Effector memory CD4-positive, alpha-beta T cell (primary cell): ENCODE results near the gene ZMIZ1.

Experiments
- DNase-seq, 3 donors: peaks; one replicate each; pipeline ENCODE4 v3.0.0-alpha.2; 2020
- H3K27ac ChIP-seq: 2 replicates; pipeline ENCODE4 v1.7.0; 2013; ENCODE audit warnings: mild to moderate bottlenecking, low read length, moderate library complexity; ENCODE audit not compliant: insufficient read depth, poor library complexity, severe bottlenecking
- H3K27me3 ChIP-seq: replicated peaks from 2 replicates; pipeline ENCODE4 v1.7.0; 2013; ENCODE audit warnings: mild to moderate bottlenecking, low read length; ENCODE audit not compliant: insufficient read depth, control insufficient read depth, poor library complexity, severe bottlenecking
- H3K36me3 ChIP-seq: 2 replicates; pipeline ENCODE4 v1.7.0; 2013; ENCODE audit warnings: mild to moderate bottlenecking, low read length, moderate library complexity; ENCODE audit not compliant: control insufficient read depth, insufficient read depth
- H3K4me1 ChIP-seq: 2 replicates; pipeline ENCODE4 v1.7.0; 2013; ENCODE audit warnings: low read length, mild to moderate bottlenecking; ENCODE audit not compliant: control insufficient read depth, insufficient read depth, poor library complexity, severe bottlenecking
- H3K4me3 ChIP-seq: 2 replicates; pipeline ENCODE4 v1.7.0; 2013; ENCODE audit warnings: low read length, low read depth, mild to moderate bottlenecking; ENCODE audit not compliant: insufficient read depth, poor library complexity, severe bottlenecking
- H3K9me3 ChIP-seq: 2 replicates; pipeline ENCODE4 v1.7.0; 2013; ENCODE audit warnings: mild to moderate bottlenecking, low read length, moderate library complexity; ENCODE audit not compliant: control insufficient read depth

The ZMIZ1 gene

DNA sequence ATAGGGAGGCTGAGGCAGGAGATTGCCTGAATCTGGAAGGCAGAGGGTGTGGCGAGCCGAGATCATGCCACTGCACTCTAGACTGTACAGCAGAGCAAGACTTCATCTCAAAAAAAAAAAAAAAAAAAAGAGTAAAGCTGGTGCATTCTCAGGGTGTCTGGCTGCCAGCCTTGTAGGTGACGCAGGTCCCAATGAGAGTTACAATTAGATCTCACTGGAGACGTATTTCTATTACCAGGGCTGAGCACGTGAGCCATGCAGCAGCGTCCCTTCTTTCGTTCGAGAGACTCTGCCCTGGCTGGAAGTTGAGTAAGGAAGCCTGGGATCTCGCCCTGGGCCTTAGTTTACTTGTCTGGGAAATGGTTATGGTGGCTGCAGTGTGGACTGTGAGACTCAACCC is 22.4 kb upstream of the ZMIZ1 start:
- no peak overlapping the region for H3K4me3 ChIP-seq
- H3K27ac ChIP-seq = no peak overlapping the region
- no peaks in the 10 kb centered on the region for H3K9me3 ChIP-seq
- no peaks in the 10 kb centered on the region for H3K27me3 ChIP-seq
- DNase-seq = no peak
- H3K4me1 ChIP-seq = peaks cover 36% of the 10 kb centered on the region
- no peaks in the 10 kb centered on the region for H3K36me3 ChIP-seq

GRCh38 chr10:79046741-79047583 is 21.8 kb upstream of the ZMIZ1 start:
- Histone ChIP-seq H3K4me1 (peaks cover 36% of the 10 kb centered on the region), H3K36me3 (no peaks in the 10 kb centered on the region), H3K27ac (peak overlapping the region; percentile 33), H3K4me3 (no peak overlapping the region), H3K9me3 (no peaks in the 10 kb centered on the region), H3K27me3 (no peaks in the 10 kb centered on the region)
- no peak for DNase-seq

DNA sequence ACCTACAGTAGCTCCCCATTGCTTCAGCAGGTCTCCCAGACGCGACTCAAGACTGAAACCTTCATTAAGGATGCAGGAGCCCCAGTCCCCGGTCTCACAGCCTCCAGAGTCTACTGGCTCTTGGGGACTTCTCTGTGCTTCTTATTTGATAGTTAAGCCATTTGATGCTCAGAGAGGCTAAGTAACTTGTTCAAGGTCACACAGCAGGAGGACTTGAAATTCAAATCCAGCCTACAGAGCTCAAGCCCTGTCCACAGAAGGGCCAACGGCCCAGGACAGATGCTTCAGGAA is 21.2 kb upstream of the ZMIZ1 start:
- Histone ChIP-seq H3K36me3 (no peaks in the 10 kb centered on the region), H3K27me3 (no peaks in the 10 kb centered on the region), H3K9me3 (no peaks in the 10 kb centered on the region), H3K4me3 (no peak overlapping the region), H3K27ac (peak overlapping the region; percentile 33), H3K4me1 (peaks cover 36% of the 10 kb centered on the region)
- DNase-seq = no peak

GRCh38 chr10:79047875-79048638 is 20.7 kb upstream of the ZMIZ1 start:
- Histone ChIP-seq H3K27ac (peak overlapping the region; percentile 67), H3K36me3 (no peaks in the 10 kb centered on the region), H3K4me3 (peak overlapping the region; percentile 52), H3K9me3 (no peaks in the 10 kb centered on the region), H3K27me3 (no peaks in the 10 kb centered on the region), H3K4me1 (peaks cover 36% of the 10 kb centered on the region)
- no peak for DNase-seq

DNA sequence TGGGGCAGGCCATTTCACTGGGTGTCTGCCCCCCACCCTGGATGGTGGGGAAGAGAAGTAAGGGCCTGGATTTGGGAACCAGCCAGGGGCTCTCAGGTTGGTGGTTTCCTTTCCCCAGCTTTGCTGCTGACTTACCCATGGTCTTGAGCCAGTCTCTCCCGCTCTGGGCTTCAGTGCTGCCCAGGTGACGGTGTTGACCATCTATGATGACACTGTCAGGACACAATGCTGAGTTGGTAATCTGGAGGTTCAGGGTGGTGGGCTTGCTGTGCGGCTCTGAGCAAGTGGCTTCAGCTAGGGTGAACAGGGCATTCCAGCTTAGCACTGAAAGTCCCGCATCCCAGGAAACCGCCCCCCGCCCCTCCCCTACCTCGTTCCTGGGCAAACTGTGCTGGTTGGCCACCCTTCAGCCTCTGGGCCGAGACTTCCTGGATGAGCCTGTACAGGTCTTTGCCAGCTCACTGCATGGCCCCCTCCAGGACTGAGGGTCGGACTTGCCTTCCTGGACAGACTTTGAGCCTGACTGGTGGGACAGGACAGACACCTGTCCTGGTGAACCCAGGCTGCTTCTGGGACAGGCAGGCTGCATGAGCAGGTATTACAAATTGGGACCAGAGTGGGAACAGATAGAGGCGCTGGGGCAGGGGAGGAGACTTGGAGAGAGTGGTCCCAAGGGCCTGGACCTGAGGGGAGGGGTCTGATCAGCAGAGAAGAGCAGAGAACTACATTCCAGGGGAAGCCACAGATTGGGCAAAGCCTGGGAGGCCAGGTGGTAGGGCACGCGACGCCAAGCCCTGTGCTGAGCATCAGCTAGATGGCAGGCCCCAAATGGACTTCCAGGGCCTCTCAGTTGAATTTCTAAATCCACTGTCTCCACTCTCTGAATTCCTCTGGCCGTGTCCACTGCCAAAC is 19.9 kb upstream of the ZMIZ1 start:
- no peak for DNase-seq
- Histone ChIP-seq H3K27ac (peak overlapping the region; percentile 67), H3K9me3 (no peaks in the 10 kb centered on the region), H3K4me1 (peaks cover 35% of the 10 kb centered on the region), H3K36me3 (no peaks in the 10 kb centered on the region), H3K27me3 (no peaks in the 10 kb centered on the region), H3K4me3 (peak overlapping the region; percentile 52)

- H3K9me3 ChIP-seq = no peaks in the 10 kb centered on the region
- H3K36me3 ChIP-seq = no peaks in the 10 kb centered on the region
- no peak overlapping the region for H3K4me3 ChIP-seq
- peaks cover 33% of the 10 kb centered on the region for H3K4me1 ChIP-seq
- no peaks in the 10 kb centered on the region for H3K27me3 ChIP-seq
- no peak for DNase-seq
- H3K27ac ChIP-seq = peak overlapping the region; percentile 1
Measured at GRCh38 chr10:79049931-79050895, 18.6 kb upstream of the ZMIZ1 start.

- H3K27me3 ChIP-seq = no peaks in the 10 kb centered on the region
- H3K27ac ChIP-seq = no peak overlapping the region
- H3K36me3 ChIP-seq = no peaks in the 10 kb centered on the region
- peaks cover 33% of the 10 kb centered on the region for H3K4me1 ChIP-seq
- H3K9me3 ChIP-seq = no peaks in the 10 kb centered on the region
- DNase-seq = no peak
- no peak overlapping the region for H3K4me3 ChIP-seq
Measured at GRCh38 chr10:79050896-79051555, 17.7 kb upstream of the ZMIZ1 start.

- no peak for DNase-seq
- Histone ChIP-seq H3K27me3 (no peaks in the 10 kb centered on the region), H3K4me3 (no peak overlapping the region), H3K36me3 (no peaks in the 10 kb centered on the region), H3K9me3 (no peaks in the 10 kb centered on the region), H3K4me1 (peaks cover 26% of the 10 kb centered on the region), H3K27ac (no peak overlapping the region)
Measured at GRCh38 chr10:79051766-79052165, 17.0 kb upstream of the ZMIZ1 start.
